ENCODE data around the gene DNAJB9.
"Not testable (repeated sequence)": the region's sequence is repeated elsewhere in the genome, so short reads cannot be mapped to it uniquely, and the experiment has no call there.

- TF ChIP-seq CTCF, EP300, POLR2AphosphoS5 (IDR thresholded peaks at IDR 0.05): not testable (repeated sequence)
Observed at GRCh38 chr7:108538236-108538635, 31.4 kb upstream of the DNAJB9 start.
